Activated naive CD8-positive, alpha-beta T cell treated with anti-CD3 and anti-CD28 coated beads, Interleukin-2, amount 50 U/mL, for 24 hours (primary cell): Measurements from ENCODE around the gene SLC26A8.
"Not testable (repeated sequence)": the region's sequence is repeated elsewhere in the genome, so short reads cannot be mapped to it uniquely, and the experiment has no call there.

Experiments
- ATAC-seq: fragments of 150-1000 bp; cut with Tn5 transposase; one replicate; pipeline ENCODE4 v1.10.0; 2021
- DNase-seq: peaks from one replicate; pipeline ENCODE4 v3.0.0; 2021
- H3K27ac Mint-ChIP-seq: one replicate; pipeline ENCODE4 v1.8.0; 2021; ENCODE audit warnings: mild to moderate bottlenecking, mixed read lengths
- H3K27me3 Mint-ChIP-seq: one replicate; pipeline ENCODE4 v1.8.0; 2021; ENCODE audit warnings: mixed read lengths
- H3K36me3 Mint-ChIP-seq: one replicate; pipeline ENCODE4 v1.8.0; 2021; ENCODE audit warnings: low read depth, mixed read lengths
- H3K4me1 Mint-ChIP-seq: one replicate; pipeline ENCODE4 v1.8.0; 2021; ENCODE audit warnings: mixed read lengths
- H3K4me3 Mint-ChIP-seq: one replicate; pipeline ENCODE4 v1.8.0; 2021; ENCODE audit warnings: mild to moderate bottlenecking, moderate library complexity, mixed read lengths
- H3K9me3 Mint-ChIP-seq: one replicate; pipeline ENCODE4 v1.8.0; 2021; ENCODE audit warnings: mixed read lengths

The SLC26A8 gene

DNA sequence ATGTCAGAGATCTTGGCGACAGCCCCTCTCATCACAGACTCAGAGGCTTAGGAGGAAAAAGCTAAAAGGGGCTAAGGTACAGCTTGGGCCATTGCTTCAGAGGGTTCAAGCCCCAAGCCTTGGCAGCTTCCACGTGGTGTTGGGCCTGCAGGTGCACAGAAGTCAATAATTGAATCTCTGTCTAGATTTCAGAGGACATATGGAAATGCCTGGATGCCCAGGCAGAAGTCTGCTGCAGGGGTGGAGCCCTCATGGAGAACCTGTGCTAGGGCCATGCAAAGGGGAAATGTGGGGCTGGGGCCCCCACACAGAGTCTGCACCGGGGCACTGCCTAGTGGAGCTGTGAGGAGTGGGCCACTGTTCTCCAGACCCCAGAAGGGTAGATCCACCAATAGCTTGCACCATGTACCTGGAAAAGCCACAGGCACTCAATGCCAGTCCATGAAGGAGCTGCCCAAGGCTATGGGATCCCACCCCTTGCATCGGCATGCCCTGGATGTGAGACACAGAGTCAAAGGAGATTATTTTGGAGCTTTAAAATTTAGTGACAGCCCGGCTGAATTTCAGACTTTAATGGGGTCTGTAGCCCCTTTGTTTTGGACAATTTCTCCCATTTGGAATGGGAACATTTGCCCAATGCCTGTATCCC, 115.6 kb downstream of the SLC26A8 start:
- H3K27ac Mint-ChIP-seq, H3K27me3 Mint-ChIP-seq, ATAC-seq, DNase-seq, H3K4me3 Mint-ChIP-seq: not testable (repeated sequence)
- peaks cover 10% of the 10 kb centered on the region for H3K4me1 Mint-ChIP-seq
- H3K36me3 Mint-ChIP-seq = peaks cover 74% of the 10 kb centered on the region
- peaks cover 21% of the 10 kb centered on the region for H3K9me3 Mint-ChIP-seq

DNA sequence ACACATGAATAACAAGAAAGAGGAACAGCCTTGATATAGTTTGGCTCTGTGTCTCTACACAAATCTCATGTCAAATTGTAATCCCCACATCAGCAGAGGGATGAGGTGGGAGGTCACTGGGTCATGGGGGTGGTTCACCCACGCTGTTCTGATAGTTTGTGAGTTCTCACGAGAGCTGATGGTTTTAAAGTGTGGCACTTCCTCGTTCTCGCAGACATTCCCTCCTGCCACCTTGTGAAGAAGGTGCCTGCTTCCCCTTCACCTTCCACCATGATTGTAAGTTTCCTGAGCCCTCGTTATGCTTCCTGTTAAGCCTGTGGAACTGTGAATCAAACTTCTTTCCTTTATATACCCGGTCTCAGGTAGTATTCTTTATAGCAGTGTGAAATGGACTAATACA, 116.7 kb downstream of the SLC26A8 start:
- peaks cover 10% of the 10 kb centered on the region for H3K4me1 Mint-ChIP-seq
- H3K36me3 Mint-ChIP-seq = peaks cover 68% of the 10 kb centered on the region
- H3K27ac Mint-ChIP-seq = no peak overlapping the region

DNA sequence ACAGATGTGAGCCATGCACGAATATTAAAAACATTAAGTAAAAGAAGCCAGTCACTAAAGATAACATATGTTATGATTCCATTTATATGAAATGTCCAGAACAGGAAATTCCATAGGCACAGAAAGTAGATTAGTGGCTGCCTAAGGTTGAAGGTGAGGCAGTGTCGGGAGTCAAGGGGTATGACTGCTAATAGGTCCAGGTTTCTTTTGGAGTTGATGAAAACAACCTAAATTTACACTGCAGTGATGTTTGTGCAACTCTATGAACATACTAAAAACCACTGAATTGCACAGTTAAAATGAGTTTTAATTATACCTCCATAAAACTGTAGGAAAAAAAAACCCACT, 118.0 kb downstream of the SLC26A8 start:
- Mint-ChIP-seq H3K4me1 (peaks cover 10% of the 10 kb centered on the region), H3K27ac (no peak overlapping the region), H3K27me3 (no peaks in the 10 kb centered on the region), H3K4me3 (no peak overlapping the region), H3K9me3 (peaks cover 21% of the 10 kb centered on the region), H3K36me3 (peaks cover 60% of the 10 kb centered on the region)
- ATAC-seq = no peak
- no peak for DNase-seq

More for the DNA sequence above, 116.7 kb downstream of the SLC26A8 start:
- Mint-ChIP-seq H3K9me3 (peaks cover 21% of the 10 kb centered on the region), H3K4me3 (no peak overlapping the region), H3K27me3 (no peaks in the 10 kb centered on the region)
- DNase-seq (no peak), ATAC-seq (no peak)

DNA sequence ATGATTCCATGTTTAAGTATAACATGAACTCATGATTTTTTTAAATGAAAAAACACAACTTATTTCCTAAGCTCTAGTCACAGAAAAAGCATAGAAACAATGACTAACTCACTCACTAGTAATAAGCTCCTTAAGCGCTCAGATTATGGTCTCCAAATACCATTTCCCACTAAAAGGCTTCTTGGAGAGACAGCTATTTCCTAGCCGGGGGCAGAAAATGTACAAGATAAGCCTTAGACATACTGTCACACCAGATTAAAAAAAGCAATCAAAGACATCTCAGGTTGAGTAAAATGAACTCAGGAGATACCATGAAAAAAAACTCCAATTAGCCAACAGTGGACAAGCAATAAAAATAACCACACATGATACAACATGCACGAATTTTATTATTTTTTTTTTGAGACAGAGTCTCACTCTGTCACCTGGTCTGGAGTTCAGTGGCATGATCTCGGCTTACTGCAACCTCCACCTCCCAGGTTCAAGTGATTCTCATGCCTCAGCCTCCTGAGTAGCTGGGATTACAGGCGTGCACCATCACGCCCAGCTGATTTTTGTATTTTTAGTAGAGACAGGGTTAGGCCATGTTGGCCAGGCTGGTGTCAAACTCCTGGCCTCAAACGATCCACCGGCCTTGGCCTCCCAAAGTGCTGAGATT, 118.5 kb downstream of the SLC26A8 start:
- H3K9me3 Mint-ChIP-seq = peaks cover 18% of the 10 kb centered on the region
- ATAC-seq (no peak), DNase-seq (no peak)
- peaks cover 10% of the 10 kb centered on the region for H3K4me1 Mint-ChIP-seq
- peaks cover 59% of the 10 kb centered on the region for H3K36me3 Mint-ChIP-seq
- no peaks in the 10 kb centered on the region for H3K27me3 Mint-ChIP-seq
- H3K4me3 Mint-ChIP-seq = no peak overlapping the region
- no peak overlapping the region for H3K27ac Mint-ChIP-seq

DNA sequence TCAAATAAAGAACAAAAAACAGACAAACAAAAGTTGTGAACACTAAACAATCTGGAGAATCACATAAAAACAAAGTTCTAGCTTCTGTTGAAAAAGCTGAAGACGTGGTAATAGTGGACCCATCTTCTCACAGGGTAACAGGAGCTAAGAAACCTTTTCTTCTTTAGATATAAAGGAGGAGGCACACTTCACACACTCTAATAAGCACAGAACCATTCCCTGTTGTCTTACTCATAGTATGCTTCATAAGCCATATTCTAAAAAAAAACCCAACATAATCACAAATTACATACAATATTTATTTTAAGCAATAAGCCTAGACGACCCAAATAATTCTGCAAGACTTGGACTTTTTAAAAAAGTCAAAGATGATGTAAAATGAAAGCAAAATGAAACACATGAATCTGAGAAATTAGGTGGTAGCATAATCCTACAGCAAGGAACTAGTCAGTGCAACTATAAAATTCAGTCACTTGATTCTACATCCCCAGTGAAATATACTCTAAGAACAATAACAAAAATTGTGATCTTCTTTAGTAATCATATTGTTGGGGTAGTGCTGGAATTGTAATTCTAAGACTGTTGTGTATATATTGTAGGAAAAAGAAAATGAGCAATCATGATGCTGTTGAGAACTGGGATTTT, 119.2 kb downstream of the SLC26A8 start:
- ATAC-seq = peak; percentile 20
- H3K4me3 Mint-ChIP-seq = no peak overlapping the region
- peaks cover 57% of the 10 kb centered on the region for H3K36me3 Mint-ChIP-seq
- no peak overlapping the region for H3K27ac Mint-ChIP-seq
- no peaks in the 10 kb centered on the region for H3K27me3 Mint-ChIP-seq
- H3K4me1 Mint-ChIP-seq = peaks cover 10% of the 10 kb centered on the region
- DNase-seq = no peak
- H3K9me3 Mint-ChIP-seq = peaks cover 14% of the 10 kb centered on the region

DNA sequence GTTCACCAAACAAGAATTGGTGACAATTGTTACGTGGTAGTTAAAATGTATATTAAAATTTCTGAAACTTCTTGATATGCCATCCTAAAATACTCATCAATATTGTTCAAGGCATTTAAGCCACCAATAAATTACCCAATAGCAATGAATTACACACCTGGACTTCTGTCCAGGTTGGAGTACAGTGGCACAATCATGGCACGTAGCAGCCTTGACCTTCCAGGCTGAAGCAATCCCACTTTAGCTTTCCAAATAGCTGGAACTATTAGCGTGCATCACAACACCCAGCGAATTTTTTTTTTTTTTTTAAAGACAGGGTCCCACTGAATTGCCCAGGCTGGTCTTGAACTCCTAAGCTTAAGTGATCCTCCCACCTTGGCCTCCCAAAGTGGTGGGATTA, 120.8 kb downstream of the SLC26A8 start:
- peaks cover 51% of the 10 kb centered on the region for H3K36me3 Mint-ChIP-seq
- no peak overlapping the region for H3K4me3 Mint-ChIP-seq
- H3K27ac Mint-ChIP-seq = no peak overlapping the region

DNA sequence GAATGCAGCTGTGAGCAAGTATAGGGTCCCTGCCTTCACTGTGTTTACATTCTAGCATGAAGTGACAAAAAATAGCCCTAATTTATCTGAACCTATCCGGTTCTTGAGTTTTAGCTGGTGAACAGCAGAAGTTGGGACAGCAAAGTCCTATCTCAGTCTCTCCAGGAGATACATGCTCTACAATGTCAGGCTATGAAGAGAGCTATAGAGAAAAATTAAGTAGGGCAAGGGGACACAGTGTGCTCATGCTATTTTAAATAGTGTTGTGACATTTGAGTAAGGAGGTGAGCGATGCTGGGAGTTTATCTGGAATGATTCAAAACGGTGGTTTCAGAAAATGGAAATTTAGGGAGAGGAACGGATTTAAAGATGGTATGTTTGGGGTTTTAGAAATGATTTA, 124.0 kb downstream of the SLC26A8 start:
- no peaks in the 10 kb centered on the region for H3K27me3 Mint-ChIP-seq
- no peak overlapping the region for H3K27ac Mint-ChIP-seq
- DNase-seq (no peak), ATAC-seq (no peak)
- no peak overlapping the region for H3K4me3 Mint-ChIP-seq
- no peaks in the 10 kb centered on the region for H3K9me3 Mint-ChIP-seq
- H3K36me3 Mint-ChIP-seq = peaks cover 44% of the 10 kb centered on the region
- H3K4me1 Mint-ChIP-seq = peaks cover 5% of the 10 kb centered on the region

More for the DNA sequence above, 120.8 kb downstream of the SLC26A8 start:
- Mint-ChIP-seq H3K9me3 (peaks cover 4% of the 10 kb centered on the region), H3K4me1 (peaks cover 11% of the 10 kb centered on the region), H3K27me3 (no peaks in the 10 kb centered on the region)
- ATAC-seq (no peak), DNase-seq (no peak)

DNA sequence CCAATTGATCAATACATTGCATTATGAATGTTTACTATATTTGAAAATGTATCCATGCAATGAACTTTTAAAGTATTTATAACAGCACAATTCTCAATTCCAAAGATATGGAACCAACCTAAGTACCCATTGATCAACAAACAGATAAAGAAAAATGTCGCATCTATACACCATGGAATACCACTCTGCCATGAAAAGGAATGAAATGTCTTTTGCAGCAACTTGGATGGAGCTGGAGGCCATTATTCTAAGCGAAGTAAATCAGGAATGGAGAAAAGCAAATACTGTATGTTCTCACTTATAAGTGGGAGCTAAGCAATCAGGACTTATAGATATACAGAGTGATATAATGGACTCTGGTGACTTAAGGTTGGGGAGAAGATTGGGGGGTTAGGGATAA, 126.4 kb downstream of the SLC26A8 start:
- Mint-ChIP-seq H3K4me1 (peaks cover 11% of the 10 kb centered on the region), H3K36me3 (peaks cover 50% of the 10 kb centered on the region), H3K9me3 (no peaks in the 10 kb centered on the region), H3K27ac (no peak overlapping the region), H3K27me3 (no peaks in the 10 kb centered on the region), H3K4me3 (no peak overlapping the region)
- DNase-seq (no peak), ATAC-seq (no peak)

DNA sequence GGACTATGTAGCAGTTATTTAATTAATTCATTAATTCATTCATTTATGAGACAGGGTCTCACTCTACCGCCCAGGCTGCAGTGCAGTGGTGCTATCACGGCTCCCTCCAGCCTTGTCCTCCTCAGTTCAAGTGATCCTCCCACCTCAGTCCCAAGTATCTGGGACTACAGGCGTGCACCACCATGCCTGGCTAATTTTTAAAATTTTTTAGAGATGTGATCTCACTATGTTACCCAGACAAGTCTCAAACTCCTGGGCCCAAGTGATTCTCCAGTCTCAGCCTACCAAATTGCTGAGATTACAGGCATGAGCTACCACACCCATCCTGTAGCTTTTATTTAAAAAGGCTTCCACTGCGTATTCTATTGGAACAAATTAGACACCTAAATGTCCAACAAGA, 127.0 kb downstream of the SLC26A8 start:
- Mint-ChIP-seq H3K36me3 (peaks cover 49% of the 10 kb centered on the region), H3K9me3 (no peaks in the 10 kb centered on the region), H3K4me1 (peaks cover 11% of the 10 kb centered on the region), H3K27me3 (no peaks in the 10 kb centered on the region), H3K4me3 (no peak overlapping the region), H3K27ac (no peak overlapping the region)
- ATAC-seq = no peak
- no peak for DNase-seq

DNA sequence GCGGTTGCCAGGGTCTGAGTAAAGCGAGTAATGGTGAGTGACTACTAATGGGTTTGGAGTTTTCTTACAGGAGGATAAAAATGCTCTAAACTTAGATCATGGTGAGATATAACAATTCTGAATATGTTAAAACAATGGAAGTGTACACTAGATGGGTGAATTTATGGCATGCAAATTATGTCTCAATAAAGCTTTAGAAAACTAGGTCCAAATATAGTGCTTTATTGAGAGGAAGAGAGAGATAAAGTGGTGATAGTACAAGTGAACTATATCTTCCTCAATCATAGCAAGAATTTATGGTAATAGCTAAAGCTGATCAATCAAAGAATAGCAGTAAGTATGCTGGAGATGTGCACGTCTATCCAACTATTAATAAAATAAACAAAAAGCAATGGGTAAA, 127.4 kb downstream of the SLC26A8 start:
- Mint-ChIP-seq H3K27me3 (no peaks in the 10 kb centered on the region), H3K27ac (no peak overlapping the region), H3K4me3 (no peak overlapping the region), H3K36me3 (peaks cover 50% of the 10 kb centered on the region), H3K4me1 (peaks cover 11% of the 10 kb centered on the region), H3K9me3 (no peaks in the 10 kb centered on the region)
- DNase-seq (no peak), ATAC-seq (no peak)

DNA sequence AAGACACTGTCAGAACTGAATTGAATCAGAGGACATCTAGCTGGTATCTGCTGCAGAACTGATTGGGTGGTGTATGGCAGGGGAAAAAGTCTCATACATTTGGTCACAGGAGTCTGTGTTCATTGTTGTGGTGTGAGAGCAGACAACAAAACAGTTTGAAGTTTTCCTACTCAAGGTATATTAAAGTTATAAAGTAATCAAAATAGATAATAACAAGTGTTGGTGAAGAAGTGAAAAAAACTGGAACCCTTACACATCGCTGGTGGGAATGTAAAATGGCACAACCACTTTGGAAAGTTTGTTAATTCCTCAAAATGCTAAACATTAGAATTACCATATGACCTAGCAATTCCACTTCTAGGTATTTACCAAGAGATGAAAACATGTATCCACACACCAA, 128.2 kb downstream of the SLC26A8 start:
- H3K4me3 Mint-ChIP-seq = no peak overlapping the region
- peaks cover 48% of the 10 kb centered on the region for H3K36me3 Mint-ChIP-seq
- no peaks in the 10 kb centered on the region for H3K27me3 Mint-ChIP-seq
- DNase-seq = no peak
- no peak overlapping the region for H3K27ac Mint-ChIP-seq
- H3K4me1 Mint-ChIP-seq = peaks cover 11% of the 10 kb centered on the region
- ATAC-seq = no peak
- H3K9me3 Mint-ChIP-seq = no peaks in the 10 kb centered on the region

DNA sequence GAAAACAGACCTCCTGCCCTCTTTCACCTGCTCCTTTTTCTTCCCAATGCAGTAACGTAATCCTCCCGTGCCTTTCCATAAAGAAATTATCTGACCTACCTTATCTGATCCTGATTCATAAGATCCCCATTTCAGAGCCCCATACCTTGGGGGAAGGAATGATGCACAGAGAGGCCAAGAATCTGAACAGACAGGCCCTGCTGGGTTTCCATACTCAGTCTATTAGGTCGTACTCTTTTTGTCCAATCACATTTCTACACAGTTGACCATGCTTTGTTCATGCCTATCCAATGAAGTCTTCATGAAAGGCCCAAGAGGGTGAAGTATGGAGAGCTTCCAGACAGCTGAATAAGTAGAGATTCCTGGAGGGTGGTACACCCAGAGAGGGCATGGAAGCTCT, 128.9 kb downstream of the SLC26A8 start:
- H3K4me3 Mint-ChIP-seq = no peak overlapping the region
- DNase-seq (no peak), ATAC-seq (no peak)
- no peaks in the 10 kb centered on the region for H3K9me3 Mint-ChIP-seq
- no peak overlapping the region for H3K27ac Mint-ChIP-seq
- peaks cover 45% of the 10 kb centered on the region for H3K36me3 Mint-ChIP-seq
- H3K27me3 Mint-ChIP-seq = no peaks in the 10 kb centered on the region
- peaks cover 11% of the 10 kb centered on the region for H3K4me1 Mint-ChIP-seq

DNA sequence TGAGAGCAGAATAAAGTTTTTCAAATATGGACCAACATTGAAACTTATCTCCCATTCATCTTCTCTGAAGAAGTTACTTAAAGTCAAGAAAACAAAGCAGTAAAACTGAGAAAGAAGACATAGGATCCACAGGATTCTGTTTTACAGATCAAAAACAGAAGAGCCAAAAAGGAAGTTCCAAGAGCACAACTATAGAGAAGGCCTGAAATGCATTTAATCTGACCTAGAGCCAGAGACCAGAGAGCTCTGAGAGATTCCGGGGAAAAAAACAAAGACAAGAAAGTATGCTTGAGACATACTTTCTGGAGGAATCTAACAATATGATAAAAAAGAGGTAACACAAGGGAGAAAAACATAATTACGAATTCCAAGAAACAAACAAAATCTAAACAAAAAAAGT, 129.7 kb downstream of the SLC26A8 start:
- Mint-ChIP-seq H3K36me3 (peaks cover 43% of the 10 kb centered on the region), H3K27me3 (no peaks in the 10 kb centered on the region), H3K27ac (no peak overlapping the region), H3K4me1 (peaks cover 11% of the 10 kb centered on the region), H3K9me3 (no peaks in the 10 kb centered on the region), H3K4me3 (no peak overlapping the region)
- no peak for ATAC-seq
- DNase-seq = no peak
